HL-60 (cell line): ENCODE data around the gene CMYA5.

Source experiments
- DNase-seq, 2 experiments: peaks; one replicate each; pipeline ENCODE4 v3.0.0-alpha.2; 2010 to 2020; ENCODE audit warnings: low read depth in 1 of 2, low spot score in 1 of 2
- H3K27ac ChIP-seq: fragments of 250-450 bp; sonication (Bioruptor Pico); replicated peaks from 2 replicates; pipeline ENCODE4 v1.5.1; 2020; ENCODE audit warnings: mild to moderate bottlenecking, moderate library complexity
- H3K27me3 ChIP-seq: fragments of 250-450 bp; sonication (Bioruptor Pico); 2 replicates; pipeline ENCODE4 v1.5.1; 2021; ENCODE audit warnings: mild to moderate bottlenecking, moderate library complexity; ENCODE audit not compliant: insufficient read depth, poor library complexity, severe bottlenecking
- H3K4me3 ChIP-seq: replicated peaks from 2 replicates; pipeline ENCODE4 v1.5.1; 2011; ENCODE audit warnings: mild to moderate bottlenecking, control low read depth, low read length; ENCODE audit not compliant: insufficient read depth
- CTCF ChIP-seq: IDR thresholded peaks from one replicate; pipeline ENCODE4 v1.5.1; 2011; ENCODE audit warnings: low read length, control low read depth, inconsistent platforms; ENCODE audit not compliant: insufficient read depth
- GABPA ChIP-seq: IDR thresholded peaks from 2 replicates; pipeline ENCODE4 v1.6.1; 2012; ENCODE audit warnings: low read depth
- POLR2AphosphoS5 ChIP-seq: IDR thresholded peaks from 2 replicates; pipeline ENCODE4 v1.6.1; 2012; ENCODE audit warnings: low read depth
- REST ChIP-seq: IDR thresholded peaks from 2 replicates; pipeline ENCODE4 v1.6.1; 2012; ENCODE audit warnings: low read depth; ENCODE audit not compliant: insufficient replicate concordance
- SPI1 ChIP-seq: IDR thresholded peaks from 2 replicates; pipeline ENCODE4 v1.6.1; 2012; ENCODE audit warnings: low read depth, mild to moderate bottlenecking, borderline replicate concordance

The CMYA5 gene

GRCh38 chr5:79750611-79751510, 61.2 kb downstream of the CMYA5 start:
- no peaks in the 10 kb centered on the region for H3K27me3 ChIP-seq
- no peak for DNase-seq
- no peak overlapping the region for H3K27ac ChIP-seq
- no peak overlapping the region for H3K4me3 ChIP-seq
- TF ChIP-seq REST: no peak
- TF ChIP-seq CTCF: no peak
- TF ChIP-seq GABPA: no peak
- no peak for TF ChIP-seq POLR2AphosphoS5
- no peak for TF ChIP-seq SPI1

DNA sequence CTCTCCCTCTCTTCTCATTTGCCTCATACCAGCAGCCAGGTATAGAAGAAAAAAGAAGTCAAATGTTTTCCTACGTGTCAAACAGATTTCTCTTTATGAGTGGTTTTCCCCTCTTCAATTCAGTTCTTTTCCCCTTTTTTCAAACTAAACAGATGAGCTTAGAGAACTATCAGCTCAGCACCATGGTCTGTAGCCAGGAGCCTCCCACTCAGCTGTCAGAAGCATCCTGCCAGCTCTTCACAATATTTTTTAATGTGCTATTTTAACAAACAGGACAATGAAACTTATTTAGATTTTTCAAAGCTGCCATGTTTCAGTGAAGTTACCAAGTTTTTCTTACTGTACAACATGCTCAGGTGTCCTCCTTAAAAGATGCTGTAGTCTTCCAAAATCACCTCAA, 63.5 kb downstream of the CMYA5 start:
- H3K4me3 ChIP-seq: no peak overlapping the region
- no peak for TF ChIP-seq CTCF
- no peak for TF ChIP-seq REST
- TF ChIP-seq GABPA: no peak
- TF ChIP-seq POLR2AphosphoS5: no peak
- no peak for TF ChIP-seq SPI1
- no peaks in the 10 kb centered on the region for H3K27me3 ChIP-seq
- no peak overlapping the region for H3K27ac ChIP-seq
- DNase-seq: no peak

DNA sequence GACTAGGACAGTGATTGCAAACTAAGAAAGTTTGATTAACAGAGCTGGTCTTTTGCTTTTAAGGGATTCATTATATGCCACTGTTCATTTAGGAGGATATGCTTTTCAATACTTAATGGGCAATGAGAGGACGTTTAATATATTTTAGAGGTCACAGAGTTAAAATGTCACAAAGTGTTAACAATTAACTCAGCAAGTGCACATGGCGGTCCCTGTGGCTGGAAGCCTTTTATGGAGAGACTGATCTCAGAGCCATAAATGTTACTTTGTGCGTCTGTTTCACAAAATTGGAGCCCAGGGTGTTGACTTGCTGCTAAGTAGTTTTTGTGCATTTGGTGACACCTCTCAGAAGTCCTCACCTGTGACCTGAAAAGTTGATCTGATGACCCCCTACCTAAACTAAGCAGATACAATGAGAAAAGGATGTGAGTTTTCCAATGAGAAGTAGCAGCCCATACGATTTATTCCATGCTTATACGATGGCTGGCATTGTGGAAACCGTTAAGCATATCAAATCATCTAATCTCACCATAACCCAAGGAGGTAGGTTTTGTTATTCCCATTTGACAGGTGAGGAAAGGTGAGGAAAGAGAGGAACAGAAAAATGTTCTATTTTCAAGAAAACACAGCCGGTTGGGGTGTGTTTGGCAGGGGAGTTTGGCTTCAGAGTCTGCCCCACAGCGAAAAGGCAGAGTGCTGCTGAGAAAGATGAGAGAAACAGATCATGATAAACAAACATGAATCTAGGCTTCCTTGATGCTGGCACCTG, 64.4 kb downstream of the CMYA5 start:
- TF ChIP-seq REST (no peak), GABPA (no peak), POLR2AphosphoS5 (no peak), CTCF (no peak), SPI1 (no peak)
- DNase-seq: no peak
- H3K27ac ChIP-seq: no peak overlapping the region
- H3K4me3 ChIP-seq: no peak overlapping the region
- no peaks in the 10 kb centered on the region for H3K27me3 ChIP-seq
